Nucleus accumbens (tissue), 56 donors: ENCODE measurements around the gene FGD6.
A peak's percentile ranks its signal among the peaks of the same experiment; 100 is the strongest.
"Not testable (repeated sequence)": the region's sequence is repeated elsewhere in the genome, so short reads cannot be mapped to it uniquely, and the experiment has no call there.

Experiments
- DNase-seq, 56 donors: peaks; one replicate each; lab custom pipeline; 2025; lab: John Stamatoyannopoulos, UW

The FGD6 gene

DNA sequence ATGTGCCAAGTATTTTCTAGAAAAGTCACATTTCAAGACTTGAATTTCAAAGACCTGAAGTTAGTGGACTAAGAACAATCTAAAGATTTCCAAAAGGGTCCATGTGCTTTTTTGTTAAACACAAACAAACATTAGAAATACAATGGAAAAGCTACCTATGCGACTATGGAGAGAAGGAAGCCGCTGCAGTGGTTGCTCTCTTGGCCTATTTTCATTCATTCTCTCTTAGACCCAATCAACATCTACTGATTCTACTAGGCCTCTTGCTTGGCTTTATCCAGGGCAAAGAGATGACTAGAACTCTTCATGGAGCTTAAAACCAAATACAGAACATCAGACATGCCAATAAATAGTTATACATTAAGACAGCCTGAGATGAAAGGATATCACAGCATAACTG is 9.9 kb downstream of the FGD6 start:
- DNase-seq: no peak

DNA sequence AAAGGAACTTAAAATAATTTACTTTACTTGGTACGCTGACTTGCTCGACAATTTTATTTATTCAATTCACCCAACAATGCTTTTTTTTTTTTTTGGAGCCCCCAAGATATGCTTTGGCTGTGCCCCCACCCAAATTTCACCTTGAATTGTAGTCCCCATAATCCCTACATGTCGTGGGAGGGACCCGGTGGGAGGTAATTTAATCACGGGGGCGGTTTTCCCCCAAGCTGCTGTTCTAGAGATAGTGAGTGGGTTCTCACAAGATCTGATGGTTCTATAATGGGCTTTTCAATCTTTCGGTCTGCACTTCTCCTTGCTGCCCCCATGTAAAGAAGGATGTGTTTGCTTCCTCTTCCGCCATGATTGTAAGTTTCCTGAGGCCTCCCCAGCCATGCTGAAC is 10.4 kb downstream of the FGD6 start:
- DNase-seq: no peak

DNA sequence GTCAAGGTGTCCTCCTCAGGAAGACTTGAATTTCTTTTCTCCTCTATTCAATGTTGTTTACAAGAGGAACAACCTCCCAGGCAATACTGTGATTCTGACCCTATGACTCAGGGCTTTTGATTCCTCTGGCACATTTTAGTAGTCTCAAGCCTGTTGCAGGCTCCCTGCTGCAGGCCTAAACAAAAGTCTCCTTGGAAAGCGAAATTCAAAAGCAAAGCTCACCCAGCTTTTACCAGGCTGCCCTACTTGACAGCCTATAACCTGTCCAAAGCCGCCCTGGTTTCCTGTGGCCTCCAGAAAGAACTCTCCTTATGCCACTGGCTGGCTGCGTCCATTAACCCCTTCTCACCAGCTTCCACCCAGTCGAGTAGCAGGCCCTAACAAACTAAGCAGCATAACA is 11.6 kb downstream of the FGD6 start:
- peak in 38 of 56 donors; percentile 5 to 65 (median 21) for DNase-seq

DNA sequence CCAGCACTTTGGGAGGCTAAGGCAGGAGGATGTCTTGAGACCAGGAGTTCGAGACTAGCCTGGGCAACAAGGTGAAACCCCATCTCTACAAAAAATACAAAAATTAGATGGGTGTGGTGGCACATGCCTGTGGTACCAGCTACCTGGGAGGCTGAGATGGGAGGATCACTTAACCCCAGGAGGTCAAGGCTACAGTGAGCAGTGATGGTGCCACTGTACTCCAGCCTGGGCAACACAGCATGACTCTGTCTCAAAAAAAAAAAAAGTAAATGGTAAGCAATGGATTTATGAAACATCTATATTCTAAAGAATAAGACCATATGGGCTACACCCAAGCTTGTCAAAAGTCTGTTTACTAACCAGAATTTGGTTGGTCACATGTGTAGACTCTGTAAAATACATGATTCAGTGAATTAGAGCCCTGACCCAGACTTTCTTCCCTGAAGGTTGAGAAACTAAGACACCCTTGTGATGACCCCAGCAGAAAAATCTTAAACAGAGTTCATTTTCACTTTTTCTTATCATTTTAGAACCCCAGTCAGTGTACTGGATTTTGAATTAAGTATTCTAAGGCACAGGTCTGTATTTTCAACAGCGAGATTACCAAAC is 12.1 kb downstream of the FGD6 start:
- DNase-seq: no peak

DNA sequence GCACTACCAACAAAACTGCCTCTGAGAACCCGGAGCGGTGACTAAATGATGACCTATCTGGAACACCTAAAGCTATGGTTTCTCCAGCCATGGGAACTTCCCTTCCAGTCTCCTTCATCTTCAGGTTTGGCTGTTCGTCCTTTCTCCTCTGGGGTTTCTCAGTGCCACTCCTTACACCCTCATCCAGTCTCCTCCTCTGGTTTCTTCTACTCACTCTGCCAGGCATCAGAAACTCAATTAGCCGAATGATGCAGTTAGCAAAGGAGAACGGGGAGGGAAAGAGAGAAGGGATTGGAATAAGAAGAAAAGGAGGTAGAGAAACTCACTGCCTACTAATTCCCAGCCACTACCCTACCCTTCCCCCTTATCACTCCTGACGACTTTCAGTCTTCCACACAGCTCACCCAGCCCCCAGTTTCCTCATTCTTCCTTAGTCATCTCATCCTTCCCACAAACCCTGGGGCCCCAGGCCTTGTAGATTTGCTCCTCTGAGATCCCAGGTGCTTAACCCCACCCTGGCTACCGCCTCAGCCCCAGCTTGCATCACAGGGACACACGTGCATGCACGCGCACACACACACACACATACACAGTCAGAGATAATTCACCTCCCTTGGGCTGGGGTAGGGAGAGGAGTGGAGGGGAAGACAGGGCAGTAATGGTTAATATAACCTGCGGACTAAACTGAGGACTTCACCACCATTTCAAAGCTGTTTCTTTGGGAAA is 13.0 kb downstream of the FGD6 start:
- peak in 1 of 56 donors; percentile 29 for DNase-seq

DNA sequence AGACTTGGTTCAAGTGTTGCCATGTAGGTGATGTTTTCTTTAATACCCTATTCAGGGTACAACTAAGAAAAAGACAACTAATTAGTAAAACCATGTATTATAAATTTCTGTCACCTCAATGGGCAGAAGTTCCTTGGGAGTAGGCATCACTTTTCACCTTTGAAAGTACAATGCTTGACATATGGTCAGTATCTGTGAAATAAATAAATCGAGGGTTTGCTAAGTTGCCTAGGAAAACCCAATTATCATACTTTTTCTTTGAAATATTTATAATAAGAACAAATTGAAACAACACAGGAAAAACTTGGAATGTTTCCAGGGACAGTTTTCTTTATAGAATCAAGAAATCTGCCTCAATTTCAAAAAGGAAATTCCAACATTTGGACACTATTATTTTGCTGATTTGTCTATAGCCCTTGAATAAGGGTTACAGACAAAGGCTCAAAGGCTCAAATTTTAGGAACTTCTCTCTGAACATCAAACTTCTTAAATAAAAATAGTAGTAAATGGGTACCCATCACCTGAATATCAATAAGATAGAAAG is 13.7 kb downstream of the FGD6 start:
- no peak for DNase-seq

DNA sequence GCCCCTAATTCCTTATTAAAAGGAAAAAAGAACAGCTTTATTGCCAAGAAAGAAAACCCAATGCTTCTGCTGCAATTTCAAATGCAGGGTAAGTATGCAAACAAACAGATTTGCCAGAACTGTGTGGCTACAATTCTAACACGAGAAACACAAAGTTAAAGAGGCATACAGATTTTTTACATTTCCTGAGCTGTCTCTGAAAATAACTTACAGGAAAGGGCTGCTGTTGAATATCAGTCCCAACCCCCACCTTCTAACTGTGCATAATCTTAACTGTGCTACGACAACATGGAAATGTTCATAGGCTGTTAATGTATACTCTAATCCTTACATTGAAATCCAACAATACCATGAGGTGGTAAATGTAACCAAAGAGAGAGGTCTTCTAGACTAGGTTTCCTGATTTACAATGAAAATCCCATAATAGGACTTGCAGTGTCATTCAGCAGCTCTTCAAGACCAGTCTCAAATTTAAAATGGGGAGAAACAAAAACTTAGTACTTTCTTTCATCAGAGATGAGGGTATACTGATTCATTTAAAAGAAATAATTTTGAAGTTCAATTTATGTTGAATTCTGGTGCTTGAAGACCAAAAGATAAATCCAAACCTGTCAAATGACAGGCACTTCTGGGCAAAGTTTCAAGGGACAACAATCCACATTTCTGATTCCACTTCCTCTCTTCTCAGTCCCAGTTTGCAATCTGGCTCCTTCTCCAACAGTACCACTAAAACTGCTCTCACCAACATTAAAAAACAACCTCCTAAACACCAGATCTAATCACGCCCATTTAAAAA is 14.4 kb downstream of the FGD6 start:
- DNase-seq: no peak

DNA sequence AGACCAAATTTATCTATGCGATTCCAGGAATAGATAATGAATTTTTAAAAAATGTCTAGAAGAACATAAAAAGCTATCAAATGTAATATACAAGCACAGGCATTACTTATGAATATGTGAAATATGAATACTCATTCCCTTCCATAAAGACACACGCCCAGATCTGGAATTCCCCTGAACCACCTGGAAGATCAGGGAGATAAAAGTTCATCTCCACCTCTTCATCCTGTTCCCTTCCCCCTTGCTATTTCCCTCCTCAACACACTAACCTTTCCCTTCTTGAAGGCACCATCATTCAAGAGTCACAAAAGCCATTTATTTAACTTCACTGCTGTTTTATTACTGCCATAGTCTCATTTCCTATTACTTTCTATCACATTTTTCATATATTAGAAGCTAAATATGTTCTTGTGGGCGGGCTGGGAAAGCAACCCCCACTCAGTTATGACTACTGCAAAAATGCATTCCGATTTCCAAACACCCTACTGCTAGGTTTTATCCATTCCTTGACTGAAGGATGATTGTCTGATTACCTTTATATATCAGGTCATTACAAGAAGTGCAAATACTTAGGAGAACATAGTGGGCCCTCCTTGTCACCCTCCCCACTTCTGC is 16.1 kb downstream of the FGD6 start:
- DNase-seq: no peak

DNA sequence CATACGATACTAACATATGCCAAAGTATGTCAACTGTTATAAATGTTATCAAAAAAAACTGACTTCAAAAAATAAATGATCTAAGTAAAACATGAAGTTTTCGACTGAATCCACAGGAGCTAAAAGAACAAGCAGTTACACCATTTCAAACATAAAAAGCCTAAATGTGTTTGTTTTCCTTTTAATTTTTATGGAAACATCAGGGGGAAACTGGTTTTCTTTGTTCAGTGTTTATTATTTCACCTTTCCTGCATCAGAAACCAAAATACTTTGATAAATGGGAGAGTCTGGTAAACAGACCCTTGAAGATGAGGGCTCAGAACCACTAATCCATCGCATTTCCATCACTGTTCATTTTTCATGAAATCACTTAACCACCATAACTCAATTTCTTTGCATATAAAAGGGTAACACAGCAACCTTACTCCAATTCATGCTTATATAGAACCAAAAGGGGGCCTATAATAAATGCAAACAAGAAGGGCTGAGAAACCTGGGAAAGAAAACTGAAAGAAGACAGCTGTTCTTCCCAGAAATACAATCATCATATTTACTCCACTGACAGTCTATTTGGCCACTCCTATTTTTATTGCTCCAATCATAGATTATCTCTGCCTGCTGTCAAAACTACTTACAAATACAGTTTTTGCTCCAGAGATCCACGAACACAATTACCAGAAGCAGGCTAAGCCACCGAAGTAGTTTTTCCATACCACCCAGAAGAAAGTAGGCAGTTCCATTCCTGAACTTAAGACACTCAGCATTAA is 17.0 kb downstream of the FGD6 start:
- no peak for DNase-seq

DNA sequence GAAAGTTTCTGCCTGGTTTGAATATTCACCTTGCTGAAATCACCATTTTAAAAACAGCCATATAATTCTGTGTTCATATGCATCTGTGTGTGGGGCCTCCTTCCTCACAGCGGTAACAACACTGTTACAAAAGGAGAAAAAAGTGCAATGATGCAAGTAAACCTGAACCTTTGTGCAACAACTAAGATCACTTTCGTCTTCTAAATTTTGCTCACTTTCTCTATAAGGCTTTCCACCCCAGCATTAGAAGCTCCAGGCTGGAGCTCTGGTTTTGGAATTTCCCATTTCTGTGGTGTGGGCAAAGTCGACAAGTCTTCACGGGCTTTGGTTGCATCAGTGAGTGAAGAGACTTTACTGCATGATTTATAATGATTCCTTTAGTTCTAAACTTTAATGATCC is 18.4 kb downstream of the FGD6 start:
- DNase-seq: no peak

DNA sequence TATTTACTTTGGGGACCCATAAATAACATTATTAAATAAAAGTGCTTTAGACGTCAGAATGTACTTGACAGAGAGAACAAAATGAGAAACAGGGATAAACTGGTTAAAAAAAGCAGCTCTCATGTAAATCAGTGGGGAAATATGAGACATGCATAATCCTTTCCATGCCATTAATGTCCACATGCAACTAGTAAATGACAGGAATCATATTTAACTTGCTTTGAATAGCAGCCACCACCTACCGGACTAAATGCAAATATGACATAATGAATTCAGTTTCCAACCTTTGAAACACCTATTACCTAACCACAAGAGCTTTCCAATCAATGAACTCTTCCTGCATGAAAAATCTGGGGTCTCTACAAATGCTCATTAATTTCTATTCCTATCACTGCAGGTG is 19.6 kb downstream of the FGD6 start:
- no peak for DNase-seq

DNA sequence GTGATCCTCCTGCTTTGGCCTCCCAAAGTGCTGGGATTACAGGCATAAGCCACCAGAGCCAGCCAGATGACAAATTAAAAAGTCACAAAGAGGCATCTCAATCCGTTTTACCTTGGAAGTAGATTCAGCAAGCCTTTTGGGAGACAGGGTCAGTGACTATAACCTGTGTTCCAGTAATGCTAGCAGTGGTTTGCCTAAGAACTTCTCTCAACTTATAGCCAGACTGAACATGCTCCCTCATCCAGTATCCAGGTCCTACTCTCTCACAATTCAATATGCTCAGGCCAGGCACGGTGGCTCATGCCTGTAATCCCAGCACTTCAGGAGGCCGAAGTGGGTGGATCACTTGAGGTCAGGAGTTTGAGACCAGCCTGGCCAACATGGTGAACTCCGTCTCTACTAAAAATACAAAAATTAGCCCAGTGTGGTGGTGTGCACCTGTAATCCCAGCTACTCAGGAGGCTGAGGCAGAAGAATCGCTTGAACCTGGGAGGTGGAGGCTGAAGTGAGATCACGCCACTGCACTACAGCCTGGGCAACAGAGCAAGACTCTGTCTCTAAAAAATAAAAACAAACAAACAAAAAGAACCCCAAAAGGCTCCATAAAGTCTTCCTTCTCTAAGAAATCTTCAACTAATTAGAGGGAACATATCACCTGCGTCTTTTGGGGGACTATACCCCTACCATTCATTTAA is 20.2 kb downstream of the FGD6 start:
- not testable (repeated sequence) for DNase-seq

DNA sequence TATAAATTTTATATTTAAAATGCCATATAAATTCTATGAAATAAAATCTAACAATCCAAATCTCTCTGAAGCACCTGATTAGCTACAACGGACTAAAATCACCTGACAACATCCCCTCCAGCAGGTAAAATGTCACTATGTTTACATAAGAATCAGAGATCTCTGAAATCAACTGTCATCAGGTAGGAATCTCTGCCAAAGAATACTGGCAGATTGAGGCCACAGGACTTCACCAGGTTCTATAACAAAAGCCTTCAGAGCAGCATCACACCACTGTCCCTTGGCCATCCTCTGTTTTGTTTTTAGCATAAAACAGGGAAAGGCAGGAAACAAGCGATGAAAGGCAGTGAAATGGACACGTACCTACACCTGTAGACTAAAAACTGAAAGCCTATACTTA is 22.1 kb downstream of the FGD6 start:
- DNase-seq: no peak

DNA sequence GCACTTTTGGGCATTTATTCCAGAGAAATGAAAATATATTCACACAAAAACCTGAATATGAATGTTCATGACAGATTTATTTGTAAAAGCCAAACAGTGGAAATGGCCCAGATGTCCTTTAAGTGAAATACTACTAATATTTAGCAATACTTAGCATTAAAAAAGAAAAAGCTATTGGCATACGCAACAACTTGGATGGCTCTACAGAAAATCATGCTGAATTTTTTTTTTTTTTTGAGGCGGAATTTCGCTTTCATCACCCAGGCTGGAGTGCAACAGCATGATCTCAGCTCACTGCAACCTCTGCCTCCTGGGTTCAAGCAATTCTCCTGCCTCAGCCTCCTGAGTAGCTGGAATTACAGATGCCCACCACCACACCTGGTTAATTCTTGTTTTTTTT is 24.1 kb downstream of the FGD6 start:
- no peak for DNase-seq

DNA sequence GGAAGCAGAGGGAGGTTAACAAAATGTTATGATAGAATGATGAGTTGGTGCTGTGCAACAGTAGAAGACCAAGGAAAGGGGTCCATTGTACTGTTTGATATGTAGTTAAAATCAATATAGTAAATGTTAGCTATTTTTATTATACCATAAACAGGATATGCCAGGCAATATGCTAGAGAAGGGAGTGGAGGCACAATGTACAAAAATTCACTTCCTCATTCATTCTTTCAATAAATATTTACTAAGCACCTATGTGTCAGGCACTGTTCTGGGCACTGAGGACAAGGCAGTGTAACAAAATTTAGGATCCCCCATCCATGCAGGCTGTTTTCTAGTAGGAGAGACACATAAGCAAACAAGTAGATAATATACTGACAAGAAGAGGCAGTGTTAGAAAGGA is 25.0 kb downstream of the FGD6 start:
- no peak for DNase-seq

DNA sequence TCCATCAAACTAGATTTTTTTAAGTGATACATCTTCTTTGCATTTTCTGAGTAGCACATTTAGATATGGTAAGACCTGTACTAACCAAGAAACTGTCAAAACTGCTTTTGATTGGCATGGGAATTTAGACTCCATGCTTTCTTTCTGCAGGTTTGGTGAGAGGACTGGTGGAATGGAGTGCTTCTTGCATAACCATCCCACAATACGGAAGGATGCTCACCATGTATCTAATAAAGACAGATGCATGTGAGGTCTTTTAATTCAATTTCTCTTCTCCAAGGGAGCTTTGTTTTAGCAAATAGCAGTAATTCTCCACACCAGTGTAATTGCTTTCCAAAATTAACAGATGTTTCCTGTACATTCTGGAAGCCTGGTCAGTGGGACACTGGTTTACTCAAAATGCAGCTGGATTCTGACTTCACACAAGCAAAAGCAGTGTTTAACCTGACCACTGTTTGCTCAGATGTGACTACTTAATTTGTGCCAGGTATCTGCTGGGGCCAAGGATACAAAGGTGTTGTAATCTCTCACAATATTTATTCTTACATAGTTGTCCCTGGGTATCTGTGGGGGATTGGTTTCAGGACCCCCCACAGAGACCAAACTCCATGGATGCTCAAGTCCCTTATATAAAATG is 26.1 kb downstream of the FGD6 start:
- DNase-seq: no peak

DNA sequence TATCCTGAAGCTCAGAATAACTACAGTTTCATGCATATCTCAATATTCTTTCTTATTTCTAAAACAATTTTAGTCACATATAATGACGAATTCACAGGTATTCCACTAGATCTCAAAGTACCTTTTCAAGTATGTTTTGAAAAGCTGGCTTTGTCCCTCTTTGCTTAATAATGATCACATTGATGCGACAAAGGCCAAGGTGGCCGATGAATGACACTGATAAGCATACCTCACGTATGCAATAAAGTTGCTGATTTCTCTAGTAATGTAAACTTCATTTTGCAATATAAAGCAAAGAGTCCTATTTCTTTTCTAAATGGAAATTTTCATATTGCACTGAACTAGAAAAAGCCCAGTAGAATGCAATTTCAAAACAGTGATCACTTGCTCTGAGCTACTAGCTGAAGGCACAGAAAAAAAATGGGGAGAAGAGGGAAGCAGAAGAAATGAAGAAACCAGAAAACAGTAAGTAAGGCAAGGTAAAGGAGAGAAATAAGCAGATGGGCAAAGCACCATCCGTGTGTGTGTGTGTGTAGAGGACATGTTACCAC is 29.3 kb downstream of the FGD6 start:
- no peak for DNase-seq

DNA sequence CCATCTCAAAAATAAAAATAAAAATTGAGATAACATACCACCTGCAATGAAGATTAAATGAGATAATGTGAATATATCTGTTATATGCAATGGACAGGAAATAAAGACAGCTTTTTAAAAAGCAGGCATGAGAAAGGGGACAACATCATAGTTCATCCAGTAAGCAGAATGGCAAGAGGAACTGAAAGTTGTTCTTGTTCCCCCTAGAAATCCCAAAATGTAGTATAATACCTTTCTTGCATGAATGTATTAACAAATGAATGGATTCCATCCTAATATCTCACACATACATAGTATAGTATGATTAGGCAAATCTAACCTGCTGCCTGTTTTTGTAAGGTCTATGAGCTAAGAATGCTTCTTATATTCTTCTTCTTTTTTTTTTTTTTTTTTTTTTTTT is 31.4 kb downstream of the FGD6 start:
- DNase-seq: no peak

DNA sequence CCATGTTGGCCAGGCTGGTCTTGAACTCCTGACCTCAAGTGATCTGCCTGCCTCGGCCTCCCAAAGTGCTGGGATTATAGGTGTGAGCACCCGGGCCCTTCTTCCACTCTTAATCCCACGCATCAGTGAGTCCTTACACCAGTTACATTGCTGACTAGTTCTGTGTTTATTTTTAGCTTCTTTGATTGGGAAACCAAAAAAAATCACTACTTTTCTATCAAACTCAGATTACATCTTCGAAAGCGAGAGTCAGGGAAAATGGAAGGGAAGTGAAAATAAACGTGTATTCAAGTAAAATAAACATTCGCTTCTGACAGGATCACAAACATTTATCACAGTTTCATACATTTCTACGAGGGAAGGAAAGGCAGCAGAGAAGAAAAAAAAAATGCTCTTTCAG is 32.2 kb downstream of the FGD6 start:
- DNase-seq: no peak
